ENCODE measurements around the gene CACNA2D3. TPM values are rescaled to one million over a fixed set of nuclear protein-coding genes. Genes with fewer than 3 reads are reported as not detected.

CACNA2D3 gene
- polyA plus RNA-seq, 1 donor from 2014 or later: 26.2 TPM

GRCh38 chr3:54137311-54137710, 15.0 kb downstream of the CACNA2D3 start:
- no peak overlapping the region for H3K9ac ChIP-seq (ENCODE audit: low read length)
- no peaks in the 10 kb centered on the region for H4K20me1 ChIP-seq (ENCODE audit: insufficient read depth)
- H3K4me2 ChIP-seq (ENCODE audit: low read length): no peak overlapping the region
- no peaks in the 10 kb centered on the region for H3K9me2 ChIP-seq (ENCODE audit: insufficient read depth, low read length)
- H3F3A ChIP-seq (ENCODE audit: insufficient read depth, low read length, poor library complexity, severe bottlenecking): no peaks in the 10 kb centered on the region
- H3K27ac ChIP-seq (ENCODE audit: low read length): no peak overlapping the region
- no peaks in the 10 kb centered on the region for H3K79me2 ChIP-seq (replicated peaks; ENCODE audit: insufficient read depth, low read length)
- H3K9me3 ChIP-seq (ENCODE audit: low read length): no peaks in the 10 kb centered on the region
- H3K4me3 ChIP-seq (ENCODE audit: low read length): no peak overlapping the region
- no peak overlapping the region for H2AFZ ChIP-seq (ENCODE audit: low read depth, low read length)
- no peak for TF ChIP-seq POLR2AphosphoS5 (IDR thresholded peaks at IDR 0.05)
- no peak for TF ChIP-seq RAD21 (conservative IDR thresholded peaks at IDR 0.05)
- no peak for TF ChIP-seq REST (IDR thresholded peaks at IDR 0.05; ENCODE audit: borderline replicate concordance)
- no peak for TF ChIP-seq TAF1 (IDR thresholded peaks at IDR 0.05; ENCODE audit: low read depth)
- no peak for TF ChIP-seq MXI1 (conservative IDR thresholded peaks at IDR 0.05; ENCODE audit: poor library complexity, severe bottlenecking)
- no peaks in the 10 kb centered on the region for H3K27me3 ChIP-seq (ENCODE audit: insufficient read depth, low read depth, low read length)
- no peaks in the 10 kb centered on the region for H3K36me3 ChIP-seq (ENCODE audit: insufficient read depth, low read length)

GRCh38 chr3:54138937-54139547, 16.7 kb downstream of the CACNA2D3 start:
- no peaks in the 10 kb centered on the region for H3K27me3 ChIP-seq (ENCODE audit: insufficient read depth, low read depth, low read length)
- no peaks in the 10 kb centered on the region for H3K36me3 ChIP-seq (ENCODE audit: insufficient read depth, low read length)
- TF ChIP-seq MXI1 (conservative IDR thresholded peaks at IDR 0.05; ENCODE audit: poor library complexity, severe bottlenecking) (no peak), SMC3 (conservative IDR thresholded peaks at IDR 0.05; ENCODE audit: poor library complexity) (no peak), EZH2 (IDR thresholded peaks at IDR 0.05; ENCODE audit: borderline replicate concordance, insufficient read depth, low read length, poor library complexity, severe bottlenecking) (no peak), RAD21 (conservative IDR thresholded peaks at IDR 0.05) (no peak), CTCF (IDR thresholded peaks at IDR 0.05; ENCODE audit: poor library complexity, severe bottlenecking) (no peak), REST (IDR thresholded peaks at IDR 0.05; ENCODE audit: borderline replicate concordance) (no peak), POLR2AphosphoS5 (IDR thresholded peaks at IDR 0.05) (no peak), EP300 (conservative IDR thresholded peaks at IDR 0.05; ENCODE audit: poor library complexity, severe bottlenecking) (no peak), TAF1 (IDR thresholded peaks at IDR 0.05; ENCODE audit: low read depth) (no peak)
- H3K9me3 ChIP-seq (ENCODE audit: low read length): no peaks in the 10 kb centered on the region
- H2AFZ ChIP-seq (ENCODE audit: low read depth, low read length): no peak overlapping the region
- H3K27ac ChIP-seq (ENCODE audit: low read length): no peak overlapping the region
- H3K4me2 ChIP-seq (ENCODE audit: low read length): no peak overlapping the region
- H3K4me3 ChIP-seq (ENCODE audit: low read length): no peak overlapping the region
- no peak overlapping the region for H3K9ac ChIP-seq (ENCODE audit: low read length)
- no peaks in the 10 kb centered on the region for H3F3A ChIP-seq (ENCODE audit: insufficient read depth, low read length, poor library complexity, severe bottlenecking)
- H4K20me1 ChIP-seq (ENCODE audit: insufficient read depth): no peaks in the 10 kb centered on the region
- H3K9me2 ChIP-seq (ENCODE audit: insufficient read depth, low read length): no peaks in the 10 kb centered on the region
- H3K79me2 ChIP-seq (replicated peaks; ENCODE audit: insufficient read depth, low read length): no peaks in the 10 kb centered on the region

All from neural cell (in vitro differentiated cells).